Measurements from ENCODE around the gene HMCN2.

GRCh38 chr9:130302785-130303612 lies 37.4 kb downstream of the HMCN2 start:
- TF ChIP-seq IRF1 (CRISPR knock-in tag; IDR thresholded peaks at IDR 0.05) (no peak), NFYB (CRISPR knock-in tag; conservative IDR thresholded peaks at IDR 0.05; ENCODE audit: low read depth) (no peak), CTCF (IDR thresholded peaks at IDR 0.05) (no peak), NR3C1 (CRISPR knock-in tag; conservative IDR thresholded peaks at IDR 0.05; ENCODE audit: low read depth) (no peak), USF2 (CRISPR knock-in tag; IDR thresholded peaks at IDR 0.05) (no peak), ZNF416 (CRISPR knock-in tag; IDR thresholded peaks at IDR 0.05) (no peak), TEAD1 (CRISPR knock-in tag; IDR thresholded peaks at IDR 0.05) (no peak), ZNF138 (CRISPR knock-in tag; conservative IDR thresholded peaks at IDR 0.05) (no peak), CREB1 (CRISPR knock-in tag; IDR thresholded peaks at IDR 0.05) (no peak), ZNF512 (CRISPR knock-in tag; IDR thresholded peaks at IDR 0.05; ENCODE audit: borderline replicate concordance) (no peak), ZNF396 (CRISPR knock-in tag; IDR thresholded peaks at IDR 0.05; ENCODE audit: borderline replicate concordance) (no peak)

Data from WTC11 (cell line).